SK-N-SH (cell line): ENCODE data around the gene NFXL1. TPM values are rescaled to one million over a fixed set of nuclear protein-coding genes. Genes with fewer than 3 reads are reported as not detected.

ENCODE experiments used
- CTCF ChIA-PET: fragments of 300-600, 350-600 bp; formaldehyde crosslinking; extraction: SDS; loops from one replicate; lab custom pipeline; 2021; lab: Yijun Ruan, JAX
- POLR2A ChIA-PET: fragments of 350-600 bp; sonication (Branson Sonifier 250); formaldehyde crosslinking; extraction: SDS; loops from one replicate; lab custom pipeline; 2020; ENCODE audit warnings: antibody characterized with exemption, inconsistent platforms; lab: Yijun Ruan, JAX
- DNase-seq: peaks from one replicate; pipeline ENCODE4 v3.0.0; 2012
- H2AFZ ChIP-seq: fragments of 200-600 bp; sonication (generic); 2 replicates; pipeline ENCODE4 v1.8.1; 2016; ENCODE audit warnings: antibody characterized with exemption, mild to moderate bottlenecking, low read depth
- H3F3A ChIP-seq: fragments of 200-600 bp; sonication (generic); replicated peaks from 2 replicates; pipeline ENCODE3; 2016; ENCODE audit warnings: antibody characterized with exemption, mild to moderate bottlenecking; ENCODE audit not compliant: insufficient read depth
- H3K27ac ChIP-seq, 2 experiments: fragments of 200-500 bp in 1 of 2; fragments of 200-600 bp in 1 of 2; sonication (Bioruptor generic) in 1 of 2; sonication (generic), shearing (Covaris generic) in 1 of 2; 2 replicates each; pipeline versions ENCODE4 v1.5.1 to v1.6.1; 2014 to 2016; ENCODE audit warnings: low read depth in 2 of 2, inconsistent platforms in 1 of 2, low read length in 1 of 2, mild to moderate bottlenecking in 1 of 2, mixed read lengths in 1 of 2
- H3K27me3 ChIP-seq: fragments of 200-600 bp; sonication (generic), shearing (Covaris generic); 2 replicates; pipeline ENCODE4 v1.6.1; 2016; ENCODE audit warnings: mixed run types; ENCODE audit not compliant: insufficient read depth
- H3K36me3 ChIP-seq, 2 experiments: fragments of 200-500 bp in 1 of 2; fragments of 200-600 bp in 1 of 2; sonication (Bioruptor generic) in 1 of 2; sonication (generic) in 1 of 2; replicated peaks in 1 of 2; 2 replicates each; pipeline versions ENCODE3 to v1.5.1; 2014 to 2016; ENCODE audit warnings: low read length in 1 of 2, mild to moderate bottlenecking in 1 of 2; ENCODE audit not compliant: insufficient read depth in 2 of 2, control insufficient read depth in 1 of 2
- H3K4me1 ChIP-seq, 2 experiments: fragments of 200-500 bp in 1 of 2; fragments of 200-600 bp in 1 of 2; sonication (Bioruptor generic) in 1 of 2; sonication (generic), shearing (Covaris generic) in 1 of 2; 2 replicates each; pipeline versions ENCODE4 v1.5.1 to v1.6.1; 2014 to 2016; ENCODE audit warnings: low read depth in 1 of 2, low read length in 1 of 2, mixed run types in 1 of 2; ENCODE audit not compliant: insufficient read depth in 2 of 2, control insufficient read depth in 1 of 2
- H3K4me2 ChIP-seq: fragments of 200-600 bp; sonication (generic), shearing (Covaris generic); 2 replicates; pipeline ENCODE4 v1.6.1; 2017; ENCODE audit warnings: mixed run types
- H3K4me3 ChIP-seq, 2 experiments: fragments of 200-500 bp in 1 of 2; fragments of 200-600 bp in 1 of 2; sonication (Bioruptor generic) in 1 of 2; sonication (generic), shearing (Covaris generic) in 1 of 2; 2 replicates each; pipeline versions ENCODE4 v1.5.1 to v1.8.1; 2014 to 2016; ENCODE audit warnings: low read depth in 2 of 2, inconsistent platforms in 1 of 2, low read length in 1 of 2, mild to moderate bottlenecking in 1 of 2, mixed read lengths in 1 of 2, moderate library complexity in 1 of 2
- H3K79me2 ChIP-seq: fragments of 200-600 bp; sonication (generic); 2 replicates; pipeline ENCODE4 v1.8.1; 2017; ENCODE audit warnings: mild to moderate bottlenecking; ENCODE audit not compliant: insufficient read depth
- H3K9ac ChIP-seq: fragments of 200-600 bp; sonication (generic); 2 replicates; pipeline ENCODE4 v1.6.1; 2017; ENCODE audit warnings: mixed run types
- H3K9me2 ChIP-seq: fragments of 200-600 bp; sonication (generic); 2 replicates; pipeline ENCODE4 v1.6.1; 2017; ENCODE audit warnings: mixed run types
- H3K9me3 ChIP-seq: fragments of 200-600 bp; sonication (generic); 2 replicates; pipeline ENCODE4 v1.6.1; 2017; ENCODE audit warnings: mixed run types, mild to moderate bottlenecking, moderate library complexity
- H4K20me1 ChIP-seq: fragments of 200-600 bp; sonication (generic); 2 replicates; pipeline ENCODE4 v1.6.1; 2017; ENCODE audit warnings: mild to moderate bottlenecking, mixed run types; ENCODE audit not compliant: insufficient read depth
- CHD2 ChIP-seq: fragments of 150-350 bp; IDR thresholded peaks from 2 replicates; pipeline ENCODE4 v1.6.1; 2018; ENCODE audit warnings: low read length; ENCODE audit not compliant: partially characterized antibody
- EP300 ChIP-seq, 2 experiments: IDR thresholded peaks; 2 replicates each; pipeline versions ENCODE4 v1.4.0 to v1.6.1; 2012; ENCODE audit warnings: borderline replicate concordance in 1 of 2, low read depth in 1 of 2, low read length in 1 of 2
- EZH2phosphoT487 ChIP-seq: fragments of 200-600 bp; sonication (generic); IDR thresholded peaks from 2 replicates; pipeline ENCODE4 v1.6.1; 2017; ENCODE audit warnings: low read depth, mixed run types, mild to moderate bottlenecking, antibody characterized with exemption, moderate library complexity, borderline replicate concordance
- FOSL2 ChIP-seq: IDR thresholded peaks from 2 replicates; pipeline ENCODE4 v1.4.0; 2012; ENCODE audit warnings: low read depth, mild to moderate bottlenecking, moderate library complexity, borderline replicate concordance
- FOXJ3 ChIP-seq: sonication (generic); formaldehyde crosslinking; IDR thresholded peaks from 2 replicates; pipeline ENCODE4 v1.5.1; 2020; ENCODE audit warnings: mild to moderate bottlenecking, missing genetic modification reagents
- FOXM1 ChIP-seq: IDR thresholded peaks from 2 replicates; pipeline ENCODE4 v1.4.0; 2012; ENCODE audit warnings: low read depth, mild to moderate bottlenecking
- MEF2A ChIP-seq: IDR thresholded peaks from 2 replicates; pipeline ENCODE4 v1.4.0; 2012; ENCODE audit warnings: low read depth, borderline replicate concordance
- NRF1 ChIP-seq: IDR thresholded peaks from 2 replicates; pipeline ENCODE4 v1.6.1; 2012; ENCODE audit warnings: low read depth, mild to moderate bottlenecking, low read length
- RCOR1 ChIP-seq: fragments of 150-350 bp; IDR thresholded peaks from 2 replicates; pipeline ENCODE4 v1.6.1; 2017; ENCODE audit warnings: antibody characterized with exemption, low read length
- RFX5 ChIP-seq: IDR thresholded peaks from 2 replicates; pipeline ENCODE4 v1.6.1; 2012; ENCODE audit warnings: mild to moderate bottlenecking, improper control_type of control experiment, low read length
- RXRA ChIP-seq: IDR thresholded peaks from 2 replicates; pipeline ENCODE4 v1.4.0; 2012; ENCODE audit warnings: low read depth, mild to moderate bottlenecking, borderline replicate concordance
- SIN3A ChIP-seq: IDR thresholded peaks from 2 replicates; pipeline ENCODE4 v1.6.1; 2012; ENCODE audit warnings: low read depth, mild to moderate bottlenecking, low read length, moderate library complexity, borderline replicate concordance
- WGBS: methylation state at CpG from one replicate; pipeline ENCODE4 v1.1.6; 2017; ENCODE audit warnings: low lambda C conversion rate; 5-methylcytosine and 5-hydroxymethylcytosine counted together
- polyA plus RNA-seq, 3 experiments: library from polyadenylated mRNA; depleted of rRNA; stranded (reverse); fragments of >200 nt; gene quantifications; 2 replicates each; pipeline ENCODE4 v1.2.3, GENCODE V29; 2012
- TF ChIP-seq, protein P1 (sequence below): fragments of 150-350 bp; IDR thresholded peaks from 2 replicates; pipeline ENCODE4 v1.6.1; 2016; ENCODE audit warnings: mild to moderate bottlenecking, low read depth, low read length
- TF ChIP-seq, protein P2 (sequence below): IDR thresholded peaks from 2 replicates; pipeline ENCODE4 v1.4.0; 2012; ENCODE audit warnings: low read depth, borderline replicate concordance
- TF ChIP-seq, protein P3 (sequence below): IDR thresholded peaks from 2 replicates; pipeline ENCODE4 v1.4.0; 2012; ENCODE audit warnings: low read depth
- TF ChIP-seq, protein P4 (sequence below): fragments of 150-350 bp; IDR thresholded peaks from 2 replicates; pipeline ENCODE4 v1.6.1; 2017; ENCODE audit warnings: antibody characterized with exemption, low read length, low read depth, borderline replicate concordance

Gene NFXL1
- polyA plus RNA-seq, 1 of the 3 experiments (the other 2 are of a cell fraction), result 9.0 TPM

DNA sequence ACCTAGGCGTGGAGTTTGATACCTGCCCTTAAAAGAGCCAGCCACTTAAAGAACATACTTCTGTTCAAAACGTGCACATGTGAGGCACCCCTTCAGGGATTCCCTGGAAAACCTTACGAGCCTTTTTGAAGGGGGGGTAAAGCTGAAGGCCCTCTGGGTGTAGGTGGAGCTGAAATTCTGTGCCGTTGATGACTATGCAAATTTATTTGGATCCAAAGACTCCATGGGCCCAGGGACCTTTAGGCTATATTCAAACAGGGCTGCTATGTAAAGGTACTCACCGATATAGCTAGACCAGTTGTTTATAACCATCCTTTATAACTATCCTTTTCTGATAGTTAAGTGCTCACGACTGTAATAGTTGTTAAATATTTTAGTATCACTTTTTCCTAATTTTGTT lies 40.3 kb upstream of the NFXL1 start:
- no peaks in the 10 kb centered on the region for H3K27me3 ChIP-seq
- 37% methylated on average over 6 of the region's 6 CpGs for WGBS
- no peak overlapping the region for H3K4me2 ChIP-seq
- POLR2A ChIA-PET, result no interaction called here
- H3K9me2 ChIP-seq, result no peaks in the 10 kb centered on the region
- no peak overlapping the region for H3K27ac ChIP-seq
- H3F3A ChIP-seq, result no peaks in the 10 kb centered on the region
- H4K20me1 ChIP-seq, result no peaks in the 10 kb centered on the region
- no peaks in the 10 kb centered on the region for H3K4me1 ChIP-seq
- TF ChIP-seq, protein P1, sequence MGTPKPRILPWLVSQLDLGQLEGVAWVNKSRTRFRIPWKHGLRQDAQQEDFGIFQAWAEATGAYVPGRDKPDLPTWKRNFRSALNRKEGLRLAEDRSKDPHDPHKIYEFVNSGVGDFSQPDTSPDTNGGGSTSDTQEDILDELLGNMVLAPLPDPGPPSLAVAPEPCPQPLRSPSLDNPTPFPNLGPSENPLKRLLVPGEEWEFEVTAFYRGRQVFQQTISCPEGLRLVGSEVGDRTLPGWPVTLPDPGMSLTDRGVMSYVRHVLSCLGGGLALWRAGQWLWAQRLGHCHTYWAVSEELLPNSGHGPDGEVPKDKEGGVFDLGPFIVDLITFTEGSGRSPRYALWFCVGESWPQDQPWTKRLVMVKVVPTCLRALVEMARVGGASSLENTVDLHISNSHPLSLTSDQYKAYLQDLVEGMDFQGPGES, result no peak
- no peak for TF ChIP-seq FOSL2
- TF ChIP-seq FOXJ3 (CRISPR knock-in tag), result no peak
- TF ChIP-seq RFX5, result no peak
- TF ChIP-seq, protein P2, sequence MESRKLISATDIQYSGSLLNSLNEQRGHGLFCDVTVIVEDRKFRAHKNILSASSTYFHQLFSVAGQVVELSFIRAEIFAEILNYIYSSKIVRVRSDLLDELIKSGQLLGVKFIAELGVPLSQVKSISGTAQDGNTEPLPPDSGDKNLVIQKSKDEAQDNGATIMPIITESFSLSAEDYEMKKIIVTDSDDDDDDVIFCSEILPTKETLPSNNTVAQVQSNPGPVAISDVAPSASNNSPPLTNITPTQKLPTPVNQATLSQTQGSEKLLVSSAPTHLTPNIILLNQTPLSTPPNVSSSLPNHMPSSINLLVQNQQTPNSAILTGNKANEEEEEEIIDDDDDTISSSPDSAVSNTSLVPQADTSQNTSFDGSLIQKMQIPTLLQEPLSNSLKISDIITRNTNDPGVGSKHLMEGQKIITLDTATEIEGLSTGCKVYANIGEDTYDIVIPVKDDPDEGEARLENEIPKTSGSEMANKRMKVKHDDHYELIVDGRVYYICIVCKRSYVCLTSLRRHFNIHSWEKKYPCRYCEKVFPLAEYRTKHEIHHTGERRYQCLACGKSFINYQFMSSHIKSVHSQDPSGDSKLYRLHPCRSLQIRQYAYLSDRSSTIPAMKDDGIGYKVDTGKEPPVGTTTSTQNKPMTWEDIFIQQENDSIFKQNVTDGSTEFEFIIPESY, result no peak
- TF ChIP-seq RCOR1, result no peak
- no peak for TF ChIP-seq NRF1
- no peak for TF ChIP-seq FOXM1
- TF ChIP-seq EP300 (IDR thresholded peaks at IDR 0.05; ENCODE audit: borderline replicate concordance in 1 of 2, low read depth in 1 of 2, low read length in 1 of 2), result no peak
- TF ChIP-seq, protein P3, sequence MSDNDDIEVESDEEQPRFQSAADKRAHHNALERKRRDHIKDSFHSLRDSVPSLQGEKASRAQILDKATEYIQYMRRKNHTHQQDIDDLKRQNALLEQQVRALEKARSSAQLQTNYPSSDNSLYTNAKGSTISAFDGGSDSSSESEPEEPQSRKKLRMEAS, result no peak
- TF ChIP-seq MEF2A, result no peak
- TF ChIP-seq CHD2, result no peak
- TF ChIP-seq EZH2phosphoT487, result no peak
- TF ChIP-seq SIN3A, result no peak
- TF ChIP-seq, protein P4, sequence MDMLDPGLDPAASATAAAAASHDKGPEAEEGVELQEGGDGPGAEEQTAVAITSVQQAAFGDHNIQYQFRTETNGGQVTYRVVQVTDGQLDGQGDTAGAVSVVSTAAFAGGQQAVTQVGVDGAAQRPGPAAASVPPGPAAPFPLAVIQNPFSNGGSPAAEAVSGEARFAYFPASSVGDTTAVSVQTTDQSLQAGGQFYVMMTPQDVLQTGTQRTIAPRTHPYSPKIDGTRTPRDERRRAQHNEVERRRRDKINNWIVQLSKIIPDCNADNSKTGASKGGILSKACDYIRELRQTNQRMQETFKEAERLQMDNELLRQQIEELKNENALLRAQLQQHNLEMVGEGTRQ, result no peak
- TF ChIP-seq RXRA, result no peak
- CTCF ChIA-PET, result interaction anchor here (0.8 kb wide), 1 partner anchor 290 kb away, joined by 3 read pairs; no protein-coding TSS in a partner anchor
- no peak overlapping the region for H3K4me3 ChIP-seq
- no peaks in the 10 kb centered on the region for H3K9me3 ChIP-seq
- no peaks in the 10 kb centered on the region for H3K79me2 ChIP-seq
- H3K36me3 ChIP-seq, result no peaks in the 10 kb centered on the region
- H2AFZ ChIP-seq, result no peak overlapping the region
- DNase-seq, result no peak
- no peak overlapping the region for H3K9ac ChIP-seq
